NCI-H1092 treated with DMSO at 0.1 percent for 48 hours (cell line): ENCODE data around the gene BCAS3.
"Not testable (repeated sequence)": the region's sequence is repeated elsewhere in the genome, so short reads cannot be mapped to it uniquely, and the experiment has no call there.

Source experiments
- DNase-seq: peaks from one replicate; lab custom pipeline; 2025; lab: John Stamatoyannopoulos, UW

Gene BCAS3

DNA sequence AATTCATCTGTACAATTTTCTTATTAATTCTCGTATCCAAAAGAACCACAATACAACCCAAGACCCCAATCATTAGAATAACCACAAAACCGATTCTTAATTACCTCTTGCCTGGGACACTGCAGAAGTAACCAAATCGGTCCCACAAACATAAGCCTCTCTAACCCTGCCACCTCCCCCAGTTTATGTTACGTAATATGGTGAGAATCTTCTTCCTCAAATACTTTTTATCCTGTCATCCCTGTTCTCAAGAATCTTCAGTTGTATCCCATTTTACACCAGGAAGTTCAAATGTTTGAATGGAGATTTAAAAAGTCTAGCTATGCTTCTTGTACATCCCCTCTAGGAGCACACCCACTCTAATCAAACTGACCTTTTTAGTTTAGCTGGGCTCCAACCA, 452.7 kb downstream of the BCAS3 start:
- DNase-seq: no peak

DNA sequence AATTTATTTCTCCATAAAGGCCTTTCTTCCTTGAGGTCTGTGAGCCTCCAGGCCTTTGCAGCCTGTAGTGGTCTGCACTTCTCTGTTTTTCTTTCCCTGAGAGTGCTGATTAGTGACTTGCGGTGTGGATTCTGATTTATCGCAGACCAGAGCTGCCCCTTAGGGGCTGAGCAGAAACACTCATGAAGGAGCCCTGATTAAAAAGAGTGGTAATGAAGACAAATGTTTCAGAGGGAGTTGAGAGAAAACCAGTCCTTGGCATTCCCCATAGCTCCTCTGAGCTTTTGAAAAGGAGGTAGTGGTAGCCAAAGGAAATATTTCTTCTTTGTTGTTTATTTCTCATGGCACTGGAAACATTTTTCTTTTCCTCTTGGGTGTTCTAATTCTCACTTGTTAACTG, 453.9 kb downstream of the BCAS3 start:
- no peak for DNase-seq

DNA sequence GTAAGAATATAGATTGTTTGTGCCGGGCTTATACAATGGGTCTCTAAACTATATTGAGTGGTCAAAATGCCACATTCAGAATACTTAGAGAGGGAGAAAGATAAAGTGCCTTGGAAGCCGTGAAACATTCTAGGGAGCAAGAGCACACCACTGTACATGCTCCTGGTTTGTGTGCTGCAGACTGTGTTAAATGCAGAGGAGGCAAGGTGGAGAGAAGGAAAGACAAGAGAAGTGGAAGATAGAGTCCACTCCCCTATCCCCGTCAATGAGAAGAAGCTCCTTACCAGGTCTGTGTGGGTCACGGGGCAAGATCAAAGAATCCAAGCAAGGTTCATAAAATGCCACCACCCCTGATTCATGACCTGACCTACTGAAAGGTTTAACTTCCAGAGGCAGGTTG, 454.9 kb downstream of the BCAS3 start:
- no peak for DNase-seq

DNA sequence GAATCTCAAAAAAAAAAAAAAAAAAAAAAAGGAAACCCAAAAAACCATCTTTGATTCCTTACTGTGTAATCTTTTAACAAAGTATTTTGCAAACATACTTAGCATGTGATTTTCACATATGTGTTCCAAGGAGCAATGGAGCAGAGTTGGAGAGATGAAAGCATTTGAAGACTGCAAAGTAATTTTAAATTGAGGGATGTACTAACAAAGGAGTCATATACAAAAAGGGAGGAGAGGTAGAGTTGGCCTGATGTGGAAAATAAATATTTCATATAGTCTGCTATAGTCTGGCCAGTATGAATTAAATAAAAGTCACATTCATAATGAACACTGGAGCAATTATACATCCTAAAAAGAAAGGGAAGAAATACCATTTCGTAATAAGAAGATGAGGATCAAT, 456.2 kb downstream of the BCAS3 start:
- no peak for DNase-seq

DNA sequence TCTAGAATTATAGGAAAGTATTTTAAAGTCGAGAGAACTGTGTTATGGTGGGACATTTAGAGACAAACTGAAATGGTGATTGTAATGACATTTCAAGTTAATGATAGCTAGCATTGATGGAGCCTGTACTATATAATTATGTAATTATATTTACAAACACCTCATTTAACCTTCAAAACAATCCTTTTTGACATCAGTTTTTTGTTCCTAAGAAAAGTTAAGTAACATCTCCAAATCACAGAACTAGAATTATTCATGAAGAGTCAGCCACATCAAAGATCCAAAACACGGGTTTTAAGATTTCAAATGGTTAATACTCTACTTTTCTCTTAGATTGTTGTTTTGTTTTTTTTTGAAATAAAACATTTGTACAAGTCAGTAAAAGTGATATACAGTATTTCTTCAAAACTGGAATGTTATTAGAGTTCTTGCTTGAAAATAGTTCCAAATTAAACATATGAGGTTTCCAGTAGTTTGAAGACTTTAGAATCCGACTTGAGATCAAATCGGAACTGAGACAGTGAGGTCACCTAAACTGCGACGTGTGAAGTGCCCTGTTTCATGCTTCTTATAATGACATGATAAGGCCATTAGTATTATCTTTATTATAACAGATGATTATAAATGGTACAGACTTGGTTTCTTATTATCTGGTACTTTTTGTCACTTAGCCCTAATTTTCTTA, 457.0 kb downstream of the BCAS3 start:
- DNase-seq: no peak

DNA sequence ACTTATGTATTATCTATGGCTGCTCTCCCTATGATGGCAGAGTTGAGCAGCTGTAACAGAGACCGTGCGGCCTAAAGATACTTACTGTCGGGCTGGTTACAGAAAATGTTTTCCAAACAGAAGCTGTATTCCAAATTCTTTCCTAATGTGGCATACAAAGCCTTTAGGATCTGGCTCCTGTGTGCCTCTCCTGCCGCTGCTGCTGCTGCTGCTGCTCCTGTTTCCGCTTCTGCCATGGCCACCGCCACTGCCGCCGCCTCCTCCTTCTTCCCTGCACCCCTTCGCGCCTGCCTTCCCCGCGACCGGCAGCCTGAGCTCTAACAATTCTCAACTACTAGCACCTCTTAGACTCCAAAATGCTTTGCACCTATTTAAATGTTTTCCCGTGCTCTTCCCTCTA, 458.1 kb downstream of the BCAS3 start:
- no peak for DNase-seq

DNA sequence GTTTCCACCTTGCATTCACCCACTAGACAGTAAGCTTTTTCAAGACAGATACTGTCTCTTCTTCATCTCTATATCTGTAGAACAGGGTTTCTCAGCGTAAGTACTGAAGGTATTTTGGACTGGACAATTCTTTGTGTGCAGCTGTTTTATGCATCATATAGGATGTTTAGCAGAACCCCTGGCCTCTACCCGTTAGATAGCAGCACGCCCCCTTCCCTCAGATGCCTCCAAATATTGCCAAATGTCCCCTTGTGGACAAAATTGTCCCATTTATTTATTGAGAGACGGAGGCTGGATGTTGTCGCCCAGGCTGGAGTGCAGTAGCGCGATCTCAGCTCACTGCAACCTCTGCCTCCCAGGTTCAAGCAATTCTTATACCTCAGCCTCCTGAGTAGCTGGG, 458.6 kb downstream of the BCAS3 start:
- DNase-seq: no peak

DNA sequence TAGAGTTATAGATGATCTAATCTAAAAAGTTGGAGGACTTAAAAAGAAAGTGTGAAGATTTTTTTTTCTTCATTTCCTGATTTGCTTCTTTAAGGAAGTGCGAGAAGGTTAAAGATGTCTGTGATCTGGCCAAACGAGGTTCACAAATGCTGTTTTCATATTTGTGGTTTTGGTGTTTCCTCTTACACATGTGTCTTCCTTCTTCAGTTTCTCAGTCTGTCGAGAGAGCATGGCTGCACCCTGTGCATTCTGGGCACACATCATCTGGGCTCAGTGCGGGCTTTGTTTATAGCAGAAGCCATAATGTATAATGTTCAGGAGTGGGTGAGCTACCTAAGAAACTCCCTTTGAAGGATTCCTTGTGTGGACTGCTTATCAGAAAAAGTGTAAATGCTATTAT, 461.6 kb downstream of the BCAS3 start:
- DNase-seq: no peak

DNA sequence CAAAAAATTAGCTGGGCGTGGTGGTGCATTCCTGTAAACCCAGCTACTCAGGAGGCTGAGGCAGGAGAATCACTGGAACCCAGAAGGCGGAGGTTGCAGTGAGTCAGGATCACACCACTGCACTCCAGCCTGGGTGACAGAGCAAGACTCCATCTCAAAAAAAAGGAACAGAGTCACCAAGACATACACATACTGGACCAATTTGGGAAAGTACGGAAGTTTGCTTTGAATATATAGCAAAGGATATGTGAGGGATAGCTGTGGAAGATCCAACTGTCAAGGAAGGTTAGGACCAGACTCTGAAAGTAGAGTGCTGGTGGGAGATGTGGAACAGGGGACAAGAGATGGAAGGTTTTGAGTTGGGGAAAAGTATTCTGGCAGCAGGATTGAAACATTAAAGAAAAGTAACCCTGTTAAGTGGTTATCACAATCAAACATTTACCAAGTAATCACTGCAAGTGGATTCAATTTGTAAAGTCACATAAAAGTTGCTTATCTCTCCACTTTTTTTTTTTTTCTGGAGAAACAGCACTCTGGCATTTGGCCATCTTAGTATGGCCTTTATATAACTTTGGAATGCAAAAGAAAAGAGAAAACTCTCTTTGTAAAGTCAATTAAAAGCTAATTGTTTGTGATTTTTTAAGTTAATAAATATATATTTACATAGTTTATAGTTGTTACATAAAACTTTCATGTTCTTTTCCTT, 462.6 kb downstream of the BCAS3 start:
- no peak for DNase-seq

DNA sequence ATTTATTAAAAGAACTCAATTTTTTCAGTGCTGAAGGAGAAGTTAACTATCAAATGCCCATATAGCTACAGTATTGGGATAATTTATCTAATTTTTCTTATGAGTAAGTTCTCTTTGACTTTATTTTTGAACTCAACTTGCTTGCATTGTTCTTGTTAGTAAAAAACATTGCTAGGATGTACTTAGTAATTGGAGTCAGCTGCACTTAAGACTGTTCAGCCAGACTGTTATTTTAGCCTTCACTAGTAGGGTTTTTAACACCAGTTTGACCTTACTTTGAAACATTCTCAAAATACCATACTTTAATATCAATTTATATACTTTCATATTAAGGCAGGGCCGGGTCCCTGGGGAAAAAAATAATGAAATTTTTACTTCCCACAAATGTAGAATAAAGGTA, 465.4 kb downstream of the BCAS3 start:
- DNase-seq: no peak

DNA sequence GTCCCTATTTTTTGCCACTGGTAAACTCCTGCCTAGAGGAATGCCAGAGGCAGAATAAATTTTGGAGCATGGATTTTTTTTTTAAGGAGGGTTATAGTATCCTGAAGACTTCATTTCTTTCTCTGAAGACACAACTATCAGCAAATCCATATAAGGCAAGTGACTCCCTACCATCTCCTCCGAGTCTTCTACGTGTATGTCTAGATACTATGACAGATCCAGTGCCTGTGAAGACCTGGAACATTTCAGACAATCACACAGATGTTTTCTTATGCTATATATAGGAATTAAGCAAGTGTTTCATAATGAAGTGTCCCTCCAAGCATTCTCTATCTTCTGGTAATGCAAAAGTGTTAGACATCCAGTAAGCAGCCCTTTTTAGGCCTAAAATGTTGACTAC, 466.5 kb downstream of the BCAS3 start:
- no peak for DNase-seq

DNA sequence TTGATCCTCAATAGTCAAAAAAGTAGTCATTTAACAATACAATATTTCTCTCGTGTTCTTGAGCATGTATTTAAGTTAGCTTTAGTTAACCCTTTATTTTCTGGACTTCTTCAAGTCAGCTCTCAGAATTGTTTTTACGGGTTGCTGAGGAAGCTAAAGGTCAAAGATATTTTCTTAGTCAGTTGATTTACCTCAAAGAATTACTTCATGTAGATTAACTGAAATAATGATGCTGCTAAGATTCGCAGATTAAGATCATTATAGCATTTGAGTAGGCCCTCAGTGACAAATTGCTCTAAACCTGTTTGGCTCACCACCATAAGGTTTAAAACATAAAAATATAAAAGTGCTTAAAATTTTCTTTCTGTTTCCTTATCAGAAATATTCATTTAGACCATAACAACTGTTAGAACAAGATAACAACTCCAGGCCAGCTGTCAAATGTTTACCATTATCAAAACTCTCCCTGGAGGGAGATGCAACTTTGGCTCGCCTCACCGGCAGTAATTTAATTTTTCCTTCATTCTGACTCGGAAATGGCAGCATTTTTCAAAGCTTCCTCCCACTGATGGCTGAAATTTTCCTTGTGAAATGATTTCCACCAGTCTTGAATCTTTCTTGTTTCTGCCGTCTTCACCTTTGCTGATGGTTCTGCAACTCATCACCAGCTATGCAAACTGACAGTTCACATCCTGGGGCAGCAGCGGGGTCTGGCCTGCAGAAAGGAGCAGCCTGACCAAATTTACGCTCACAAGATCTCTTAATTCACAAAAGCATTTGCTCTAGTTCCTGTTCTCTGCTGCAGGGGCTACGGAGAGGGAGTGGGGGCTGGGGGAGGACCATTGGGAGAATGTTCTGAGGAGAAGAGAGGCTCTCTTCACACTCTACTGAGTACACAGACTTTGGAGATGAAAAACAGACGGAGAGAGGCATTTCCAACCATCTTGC, 467.2 kb downstream of the BCAS3 start:
- DNase-seq: no peak

DNA sequence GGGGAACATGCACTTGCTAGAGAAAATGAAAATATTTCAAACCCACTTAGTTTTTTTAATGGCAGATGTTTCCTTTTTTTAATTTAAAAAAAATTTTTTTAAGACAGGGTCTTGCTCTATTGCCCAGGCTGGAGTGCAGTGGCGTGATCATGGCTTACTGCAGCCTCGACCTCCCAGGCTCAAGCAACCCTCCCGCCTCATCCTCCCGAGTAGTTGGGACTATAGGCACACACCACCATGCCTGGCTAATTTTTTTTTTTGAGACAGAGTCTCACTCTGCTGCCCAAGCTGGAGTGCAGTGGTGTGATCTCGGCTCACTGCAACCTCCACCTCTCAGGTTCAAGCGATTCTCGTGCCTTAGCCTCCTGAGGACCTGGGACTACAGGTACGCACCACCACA, 469.2 kb downstream of the BCAS3 start:
- DNase-seq: not testable (repeated sequence)

DNA sequence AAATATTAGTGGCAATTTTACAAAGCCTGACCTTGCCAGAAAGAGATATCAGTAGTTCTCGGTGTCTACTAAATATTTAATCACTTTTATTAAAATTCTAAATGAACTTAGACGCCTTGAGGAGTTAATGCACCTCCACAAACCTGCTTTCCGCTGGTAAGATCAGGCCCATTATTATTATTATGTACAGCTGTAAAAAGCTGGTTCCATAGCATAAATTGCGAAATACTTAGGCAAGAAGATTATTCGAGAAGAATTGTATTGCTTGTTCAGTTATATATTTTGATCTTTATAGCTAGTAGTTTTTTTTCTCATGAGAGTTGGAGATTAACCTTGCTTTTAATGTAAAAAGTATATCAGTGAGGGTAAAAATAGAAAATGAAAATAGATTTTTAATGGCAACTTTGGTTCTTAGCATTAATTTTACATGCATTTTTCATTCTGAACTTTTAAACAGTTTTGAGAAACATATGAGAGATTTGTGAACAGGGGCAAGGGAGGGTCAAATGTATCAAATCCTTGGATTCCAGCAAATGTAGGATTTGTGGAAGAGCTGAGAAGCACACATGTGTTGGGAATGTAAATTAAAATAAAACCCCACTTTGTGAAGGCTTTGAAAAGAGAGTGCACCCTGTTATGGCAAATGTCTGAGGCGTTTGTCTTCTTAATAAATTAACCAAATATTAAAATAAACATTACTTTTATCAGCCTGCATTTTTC, 471.6 kb downstream of the BCAS3 start:
- DNase-seq: no peak

DNA sequence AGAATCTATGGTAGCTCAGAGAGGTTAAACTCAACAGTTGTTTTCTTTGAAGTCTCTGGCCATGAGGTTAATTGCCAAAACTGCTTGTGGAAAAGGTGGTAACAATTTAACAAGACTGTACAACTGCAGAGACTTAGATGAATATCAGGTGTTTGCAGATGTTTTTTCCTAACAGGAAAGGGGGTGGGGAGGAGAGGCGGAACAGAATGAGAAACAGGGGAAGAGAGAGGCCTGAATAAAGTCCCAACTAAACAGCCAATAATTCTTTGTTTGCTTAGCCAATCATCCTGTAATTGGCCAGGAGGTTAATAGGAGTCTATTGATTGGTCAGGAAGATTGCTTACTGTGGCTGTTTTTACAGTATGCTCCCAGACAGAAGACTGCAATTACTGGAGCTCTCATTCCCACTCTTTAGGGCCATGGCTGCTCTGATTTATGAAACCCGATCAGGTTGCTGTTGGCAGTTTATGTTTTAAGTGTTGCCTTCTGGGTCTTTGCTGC, 472.3 kb downstream of the BCAS3 start:
- DNase-seq: peak; percentile 78

DNA sequence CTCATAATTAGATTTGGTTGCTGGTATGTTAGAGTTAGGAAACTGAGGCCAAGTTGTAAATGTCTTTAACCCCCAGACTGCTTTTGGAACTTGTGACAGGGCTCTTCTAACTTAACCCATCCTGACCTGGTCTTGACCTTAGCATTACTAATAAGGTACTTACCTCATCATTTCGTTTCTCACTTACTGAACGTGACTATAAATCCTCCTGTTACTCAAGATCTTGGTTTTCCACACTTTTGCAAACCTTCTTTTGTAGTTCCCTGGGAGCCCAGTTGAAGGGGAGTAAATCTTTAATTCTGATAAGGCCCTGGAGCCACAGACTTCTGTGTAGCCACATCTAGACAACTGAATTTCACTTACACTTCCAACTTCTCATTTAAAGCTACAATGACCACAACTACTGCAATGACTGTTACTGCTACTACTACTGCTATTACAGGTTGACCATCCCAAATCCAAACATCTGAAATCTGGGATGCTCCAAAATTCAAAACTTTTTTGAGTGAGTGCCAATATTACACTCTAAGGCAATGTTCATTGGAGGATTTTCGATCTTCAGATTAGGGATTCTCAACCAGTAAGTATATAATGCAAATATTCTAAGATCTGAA, 473.1 kb downstream of the BCAS3 start:
- no peak for DNase-seq

DNA sequence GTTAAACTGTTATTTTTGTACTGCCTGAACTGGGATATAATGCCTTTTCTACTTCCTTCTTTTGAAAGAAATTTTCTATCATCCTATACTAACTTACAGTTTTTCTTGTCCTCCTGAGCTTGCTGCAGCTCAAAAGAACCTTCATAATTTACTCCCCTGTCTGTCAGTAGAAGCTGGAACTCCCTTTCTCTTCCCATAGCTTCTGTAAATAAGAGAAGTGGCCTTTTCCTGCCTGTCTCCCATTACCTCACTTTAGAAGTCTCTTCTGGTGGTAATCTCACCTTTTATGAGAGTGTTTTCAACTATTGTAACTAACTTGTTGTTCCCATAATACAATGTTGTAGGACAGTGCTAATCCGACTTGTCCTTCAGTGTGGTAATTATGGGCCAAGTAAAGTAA, 475.2 kb downstream of the BCAS3 start:
- peak; percentile 40 for DNase-seq

DNA sequence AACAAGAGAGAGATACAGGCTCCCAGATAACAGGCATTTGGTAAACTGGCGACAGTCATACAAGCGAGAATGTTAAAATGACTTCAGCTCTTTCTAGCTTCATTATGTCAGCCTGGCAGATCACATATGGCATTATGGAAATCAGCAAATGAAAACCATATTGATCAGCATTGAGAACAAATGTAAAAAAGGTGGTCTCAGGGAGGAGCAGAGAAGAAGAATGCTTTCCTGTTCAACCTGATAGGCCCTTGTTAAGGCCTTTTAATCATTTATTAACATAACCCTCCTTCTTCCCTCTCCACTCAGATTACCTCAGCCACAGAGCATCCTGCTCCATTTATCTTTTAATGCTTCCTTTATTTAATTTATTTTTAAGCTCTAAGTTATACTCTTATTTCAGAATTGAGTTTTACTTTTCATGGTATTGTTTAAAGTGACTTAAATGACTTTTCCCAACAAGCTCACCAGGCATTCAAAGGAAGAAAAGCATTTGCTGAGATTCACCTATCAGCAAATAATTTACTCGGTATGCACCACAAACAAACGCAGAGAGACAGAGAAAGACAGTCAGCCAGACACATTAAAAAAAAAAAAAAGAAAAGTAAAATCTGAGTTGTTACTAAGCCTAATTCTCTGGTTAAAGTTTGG, 478.1 kb downstream of the BCAS3 start:
- no peak for DNase-seq

DNA sequence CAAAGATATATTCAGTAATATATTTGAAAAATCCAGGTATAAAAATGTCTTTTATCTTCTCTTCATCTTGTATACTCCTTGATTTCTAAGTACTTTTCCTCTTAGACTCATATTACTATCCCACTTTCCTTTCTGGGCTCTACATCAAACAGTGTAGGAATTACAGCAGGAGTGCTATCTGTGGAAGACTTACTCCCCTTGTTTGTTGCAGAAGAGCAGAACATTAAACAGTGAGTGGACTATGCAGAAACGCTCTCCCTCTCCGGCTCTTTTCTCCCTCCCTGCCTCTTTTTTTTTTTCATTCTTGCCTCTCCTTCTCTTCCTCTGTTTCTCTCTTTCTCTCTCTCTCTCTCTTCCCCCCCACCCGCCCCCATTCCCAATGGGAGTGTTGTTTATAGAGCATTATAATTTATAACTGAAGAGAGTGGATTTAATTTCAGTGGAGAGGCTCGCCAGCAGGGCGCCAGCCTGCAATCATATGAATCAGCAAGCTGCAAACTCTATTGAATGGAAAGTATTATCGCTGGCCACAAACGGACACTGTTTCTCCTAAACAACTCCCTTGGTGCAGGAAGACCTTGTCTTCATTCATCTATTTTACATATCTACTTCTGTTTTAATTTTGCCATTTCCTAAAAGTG, 479.7 kb downstream of the BCAS3 start:
- peak; percentile 87 for DNase-seq

DNA sequence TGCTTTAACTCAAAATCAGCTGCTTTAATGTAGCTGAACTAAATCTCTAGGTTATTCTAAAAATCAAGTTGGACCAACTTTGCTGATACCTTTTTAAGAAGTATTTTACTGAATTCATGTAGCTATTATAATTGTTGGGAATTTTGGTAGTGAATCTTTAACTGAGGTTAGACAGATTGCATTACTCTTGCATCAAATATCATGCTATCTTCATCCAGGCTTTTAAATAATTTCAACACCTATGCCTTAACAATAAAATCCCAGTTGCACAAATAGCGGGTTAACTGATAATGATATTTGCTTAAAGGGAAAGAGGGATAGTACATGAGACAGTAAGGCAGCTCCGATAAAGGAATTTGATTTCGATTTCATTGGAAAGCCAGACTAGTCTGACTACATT, 480.7 kb downstream of the BCAS3 start:
- DNase-seq: no peak
